Smooth muscle cell of the coronary artery (primary cell): ENCODE data around the gene SPATA31D3. TPM values are rescaled to one million over a fixed set of nuclear protein-coding genes. Genes with fewer than 3 reads are reported as not detected.

ENCODE experiments used
- total RNA-seq: library from RNA; depleted of rRNA; stranded (reverse); fragments of >200 nt; gene quantifications from 2 replicates; pipeline ENCODE4 v1.2.3, GENCODE V29; 2014; ENCODE audit warnings: low replicate concordance

Gene SPATA31D3
- total RNA-seq, result not detected in 2 replicates

DNA sequence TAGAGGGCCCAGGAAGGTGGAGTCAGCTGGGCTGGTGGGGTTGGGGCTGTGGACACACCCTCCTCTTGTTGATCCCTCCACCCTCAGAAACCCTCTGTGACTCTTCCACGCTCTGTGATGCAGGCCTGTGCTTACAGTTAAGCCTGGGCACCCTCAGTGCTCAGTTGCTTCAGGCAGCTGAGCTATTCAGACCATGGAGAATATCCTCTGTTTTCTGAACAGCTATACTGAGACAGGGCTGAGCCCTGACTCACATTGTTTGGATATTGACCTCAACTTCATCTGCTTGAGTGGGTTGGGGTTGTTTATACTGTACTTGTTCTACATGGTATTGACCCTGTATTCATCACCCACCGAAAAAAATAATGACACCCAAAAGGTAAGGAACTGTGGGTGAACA lies at the start of gene SPATA31D3:
Gene SPATA31D3 (plus strand): TSS at position 108 of the 400 bp plus-strand sequence. CDS start 86 bp downstream, at position 194.

GRCh38 chr9:81928305-81928704 lies 15.0 kb upstream of the SPATA31D3 start, which contains the start of gene SPATA31D4:
Gene SPATA31D4, plus strand, starts transcription at chr9:81928428. Its CDS starts 86 bp downstream, at chr9:81928514.

DNA sequence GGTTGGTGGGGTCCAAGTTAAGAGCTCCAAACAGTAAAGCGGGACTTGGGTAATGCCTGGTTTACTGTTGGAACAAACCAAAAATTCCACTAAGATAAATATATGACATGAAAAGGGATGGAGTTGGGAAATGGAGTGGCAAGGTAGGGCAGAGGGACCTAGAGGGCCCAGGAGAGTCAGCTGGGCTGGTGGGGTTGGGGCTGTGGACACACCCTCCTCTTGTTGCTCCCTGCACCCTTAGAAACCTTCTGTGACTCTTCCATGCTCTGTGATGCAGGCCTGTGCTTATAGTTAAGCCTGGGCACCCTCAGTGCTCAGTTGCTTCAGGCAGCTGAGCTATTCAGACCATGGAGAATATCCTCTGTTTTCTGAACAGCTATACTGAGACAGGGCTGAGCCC lies 45.2 kb downstream of the SPATA31D3 start, which contains the start of gene SPATA31D1:
Gene SPATA31D1 (plus strand): TSS at position 301 of the 400 bp plus-strand sequence. CDS start 47 bp downstream, at position 348.

Other genes starting within 250 kb of the SPATA31D3 start
- not detected in 2 replicates for gene SPATA31D4, start 15.1 kb upstream of the SPATA31D3 start, total RNA-seq
- not detected in 2 replicates for gene SPATA31D1, start 45.3 kb downstream of the SPATA31D3 start, total RNA-seq